CD4-positive, alpha-beta T cell treated with Interleukin-4 for 1 hour (primary cell): Measurements from ENCODE around the gene FAM193B.
"Not testable (repeated sequence)": the region's sequence is repeated elsewhere in the genome, so short reads cannot be mapped to it uniquely, and the experiment has no call there.

Experiments
- DNase-seq, 2 donors: peaks; one replicate each; pipeline ENCODE4 v3.0.0-alpha.2; 2020 to 2022

Gene FAM193B

GRCh38 chr5:177575488-177575887 lies 21.1 kb upstream of the FAM193B start:
- no peak for DNase-seq

- no peak for DNase-seq
These were observed 15.5 kb upstream of the FAM193B start for GRCh38 chr5:177569894-177570293.

- no peak for DNase-seq
These were observed 14.0 kb upstream of the FAM193B start for GRCh38 chr5:177568326-177568725.

- no peak for DNase-seq
These were observed 10.7 kb upstream of the FAM193B start for GRCh38 chr5:177565046-177565445.

- not testable (repeated sequence) for DNase-seq
These were observed 5.1 kb upstream of the FAM193B start for GRCh38 chr5:177559446-177559941.

GRCh38 chr5:177557796-177558195 lies 3.4 kb upstream of the FAM193B start:
- DNase-seq: no peak

- DNase-seq: peak in 1 of 2 donors; percentile 51
These were observed 2.8 kb upstream of the FAM193B start for GRCh38 chr5:177557041-177557647.

- no peak for DNase-seq
These were observed 1.3 kb upstream of the FAM193B start for GRCh38 chr5:177555665-177556064.

- no peak for DNase-seq
These were observed 865 bp upstream of the FAM193B start for GRCh38 chr5:177555228-177555627.

- DNase-seq: peak in 1 of 2 donors; percentile 20
These were observed 513 bp downstream of the FAM193B start for GRCh38 chr5:177553671-177554429.

GRCh38 chr5:177552839-177553455 lies 1.4 kb downstream of the FAM193B start:
- no peak for DNase-seq

GRCh38 chr5:177550122-177550521 lies 4.2 kb downstream of the FAM193B start:
- no peak for DNase-seq

- no peak for DNase-seq
These were observed 5.9 kb downstream of the FAM193B start for GRCh38 chr5:177548495-177548894.

- no peak for DNase-seq
These were observed 6.6 kb downstream of the FAM193B start for GRCh38 chr5:177547736-177548135.

- peak in 1 of 2 donors; percentile 23 for DNase-seq
These were observed 8.1 kb downstream of the FAM193B start for GRCh38 chr5:177546258-177546741.

- peak in 1 of 2 donors; percentile 45 for DNase-seq
These were observed 8.7 kb downstream of the FAM193B start for GRCh38 chr5:177545487-177546257.

GRCh38 chr5:177542816-177543465 lies 11.4 kb downstream of the FAM193B start:
- DNase-seq: no peak

- DNase-seq: no peak
These were observed 13.9 kb downstream of the FAM193B start for GRCh38 chr5:177540438-177540837.

GRCh38 chr5:177539411-177539810 lies 15.0 kb downstream of the FAM193B start:
- no peak for DNase-seq

GRCh38 chr5:177538876-177539275 lies 15.5 kb downstream of the FAM193B start:
- DNase-seq: no peak

GRCh38 chr5:177537389-177538361 lies 16.7 kb downstream of the FAM193B start:
- no peak for DNase-seq
